Measurements from ENCODE around the gene ALDH1B1. TPM values are rescaled to one million over a fixed set of nuclear protein-coding genes. Genes with fewer than 3 reads are reported as not detected.

The ALDH1B1 gene
- total and polyA plus RNA-seq, 2 donors (not counting 1 experiment from before 2014, with no cell fraction given): 16.2 to 17.4 TPM

- TF ChIP-seq CTCF (conservative IDR thresholded peaks at IDR 0.05 in 1 of 2, IDR thresholded peaks at IDR 0.05 in 1 of 2; ENCODE audit: low read depth in 1 of 2, low read length in 2 of 2): no peak
- no peak for TF ChIP-seq EZH2 (IDR thresholded peaks at IDR 0.05; ENCODE audit: low read length, missing control alignments)
- H3K4me3 ChIP-seq (replicated peaks in 1 of 4; ENCODE audit: control extremely low read depth in 1 of 4, insufficient read depth in 1 of 4, low read depth in 3 of 4, low read length in 4 of 4): peak overlapping the region in 1 of 4 experiments; percentile 82
- H3K9ac ChIP-seq (ENCODE audit: insufficient read depth, low read length): no peak overlapping the region
- H3K4me1 ChIP-seq (ENCODE audit: control insufficient read depth, extremely low read depth, insufficient read depth, low read length): peaks cover 2% of the 10 kb centered on the region
- peaks cover 6% of the 10 kb centered on the region for H3K36me3 ChIP-seq (ENCODE audit: control insufficient read depth, insufficient read depth, low read length)
- peak overlapping the region; percentile 88 for H3K4me2 ChIP-seq (ENCODE audit: extremely low read depth, insufficient read depth, low read length)
- H3K27me3 ChIP-seq (ENCODE audit: control insufficient read depth, insufficient read depth, low read length): no peaks in the 10 kb centered on the region
- DNase-seq (ENCODE audit: low read depth in 2 of 2): no peak
- H4K20me1 ChIP-seq (ENCODE audit: control insufficient read depth, extremely low read depth, insufficient read depth, low read length): no peaks in the 10 kb centered on the region
- H3K79me2 ChIP-seq (ENCODE audit: control insufficient read depth, insufficient read depth, low read length): peaks cover 5% of the 10 kb centered on the region
- no peaks in the 10 kb centered on the region for H3K9me3 ChIP-seq (ENCODE audit: control insufficient read depth, insufficient read depth, low read depth, low read length)
- no peak overlapping the region for H3K27ac ChIP-seq (ENCODE audit: insufficient read depth, low read length)
- H2AFZ ChIP-seq (ENCODE audit: low read length): no peak overlapping the region
Measured at GRCh38 chr9:38391278-38392118, 1.0 kb upstream of the ALDH1B1 start.

- peak in 1 of 2 donors; percentile 11 for DNase-seq (ENCODE audit: low read depth in 2 of 2)
- Histone ChIP-seq H3K4me3 (replicated peaks in 1 of 4; ENCODE audit: control extremely low read depth in 1 of 4, insufficient read depth in 1 of 4, low read depth in 3 of 4, low read length in 4 of 4) (peak overlapping the region; percentile 52 to 84 (median 82)), H3K9me3 (ENCODE audit: control insufficient read depth, insufficient read depth, low read depth, low read length) (no peaks in the 10 kb centered on the region), H3K36me3 (ENCODE audit: control insufficient read depth, insufficient read depth, low read length) (peaks cover 10% of the 10 kb centered on the region), H3K27me3 (ENCODE audit: control insufficient read depth, insufficient read depth, low read length) (no peaks in the 10 kb centered on the region), H3K4me2 (ENCODE audit: extremely low read depth, insufficient read depth, low read length) (peak overlapping the region; percentile 82), H3K79me2 (ENCODE audit: control insufficient read depth, insufficient read depth, low read length) (peaks cover 5% of the 10 kb centered on the region), H3K27ac (ENCODE audit: insufficient read depth, low read length) (peak overlapping the region; percentile 72), H4K20me1 (ENCODE audit: control insufficient read depth, extremely low read depth, insufficient read depth, low read length) (no peaks in the 10 kb centered on the region), H3K4me1 (ENCODE audit: control insufficient read depth, extremely low read depth, insufficient read depth, low read length) (peaks cover 2% of the 10 kb centered on the region), H2AFZ (ENCODE audit: low read length) (peak overlapping the region; percentile 88), H3K9ac (ENCODE audit: insufficient read depth, low read length) (peak overlapping the region; percentile 81)
- TF ChIP-seq CTCF (conservative IDR thresholded peaks at IDR 0.05 in 1 of 2, IDR thresholded peaks at IDR 0.05 in 1 of 2; ENCODE audit: low read depth in 1 of 2, low read length in 2 of 2) (no peak), EZH2 (IDR thresholded peaks at IDR 0.05; ENCODE audit: low read length, missing control alignments) (no peak)
Measured at GRCh38 chr9:38393128-38393796, 760 bp downstream of the ALDH1B1 start.

- no peak overlapping the region for H3K9ac ChIP-seq (ENCODE audit: insufficient read depth, low read length)
- TF ChIP-seq CTCF (conservative IDR thresholded peaks at IDR 0.05 in 1 of 2, IDR thresholded peaks at IDR 0.05 in 1 of 2; ENCODE audit: low read depth in 1 of 2, low read length in 2 of 2) (no peak), EZH2 (IDR thresholded peaks at IDR 0.05; ENCODE audit: low read length, missing control alignments) (no peak)
- H3K4me1 ChIP-seq (ENCODE audit: control insufficient read depth, extremely low read depth, insufficient read depth, low read length): peaks cover 2% of the 10 kb centered on the region
- H4K20me1 ChIP-seq (ENCODE audit: control insufficient read depth, extremely low read depth, insufficient read depth, low read length): no peaks in the 10 kb centered on the region
- H3K4me3 ChIP-seq (replicated peaks in 1 of 4; ENCODE audit: control extremely low read depth in 1 of 4, insufficient read depth in 1 of 4, low read depth in 3 of 4, low read length in 4 of 4): no peak overlapping the region
- H3K36me3 ChIP-seq (ENCODE audit: control insufficient read depth, insufficient read depth, low read length): peaks cover 10% of the 10 kb centered on the region
- no peak overlapping the region for H3K27ac ChIP-seq (ENCODE audit: insufficient read depth, low read length)
- no peak overlapping the region for H2AFZ ChIP-seq (ENCODE audit: low read length)
- no peak overlapping the region for H3K4me2 ChIP-seq (ENCODE audit: extremely low read depth, insufficient read depth, low read length)
- no peak for DNase-seq (ENCODE audit: low read depth in 2 of 2)
- H3K27me3 ChIP-seq (ENCODE audit: control insufficient read depth, insufficient read depth, low read length): no peaks in the 10 kb centered on the region
- H3K9me3 ChIP-seq (ENCODE audit: control insufficient read depth, insufficient read depth, low read depth, low read length): no peaks in the 10 kb centered on the region
- H3K79me2 ChIP-seq (ENCODE audit: control insufficient read depth, insufficient read depth, low read length): peaks cover 5% of the 10 kb centered on the region
Measured at GRCh38 chr9:38394416-38394815, 1.9 kb downstream of the ALDH1B1 start.

Data from fibroblast of lung (primary cell).